GM19455 (cell line): ENCODE results near the gene DYRK3.
"Not testable (repeated sequence)": the region's sequence is repeated elsewhere in the genome, so short reads cannot be mapped to it uniquely, and the experiment has no call there.

ENCODE experiments used
- ATAC-seq: cut with Tn5 transposase; IDR thresholded peaks from one replicate; pipeline ENCODE4 v1.9.1; 2021; ENCODE audit not compliant: unreplicated experiment

Gene DYRK3

GRCh38 chr1:206628916-206629315 lies 6.4 kb upstream of the DYRK3 start:
- no peak for ATAC-seq

DNA sequence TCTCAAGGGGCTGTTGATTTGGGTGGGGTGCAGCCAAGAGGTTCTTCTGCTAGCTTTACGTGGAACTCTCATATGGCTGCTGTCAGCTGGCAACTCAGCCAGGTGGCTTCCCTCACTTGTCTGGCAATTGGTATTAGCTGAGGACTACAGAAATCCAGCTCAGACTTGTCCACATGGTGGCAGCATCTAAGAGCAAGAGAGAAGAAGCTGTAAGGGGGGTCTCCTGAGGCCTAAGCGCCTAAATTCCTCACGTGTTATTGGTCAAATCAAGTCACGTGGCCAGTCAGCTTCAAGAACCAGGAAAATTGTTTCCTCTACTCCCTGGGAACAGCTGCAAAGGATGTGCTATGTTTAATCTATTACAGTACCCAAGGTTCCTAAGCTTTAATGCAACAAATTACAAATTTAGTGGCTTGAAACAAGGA lies 4.2 kb upstream of the DYRK3 start:
- no peak for ATAC-seq

- ATAC-seq, result no peak
These were observed 1.6 kb upstream of the DYRK3 start for GRCh38 chr1:206633708-206634121.

- ATAC-seq, result no peak
These were observed 814 bp upstream of the DYRK3 start for GRCh38 chr1:206634365-206635079.

- ATAC-seq, result no peak
These were observed 626 bp downstream of the DYRK3 start for GRCh38 chr1:206635978-206636345.

GRCh38 chr1:206636671-206637070 lies 1.3 kb downstream of the DYRK3 start:
- no peak for ATAC-seq

GRCh38 chr1:206637605-206638004 lies 2.3 kb downstream of the DYRK3 start:
- ATAC-seq, result no peak

DNA sequence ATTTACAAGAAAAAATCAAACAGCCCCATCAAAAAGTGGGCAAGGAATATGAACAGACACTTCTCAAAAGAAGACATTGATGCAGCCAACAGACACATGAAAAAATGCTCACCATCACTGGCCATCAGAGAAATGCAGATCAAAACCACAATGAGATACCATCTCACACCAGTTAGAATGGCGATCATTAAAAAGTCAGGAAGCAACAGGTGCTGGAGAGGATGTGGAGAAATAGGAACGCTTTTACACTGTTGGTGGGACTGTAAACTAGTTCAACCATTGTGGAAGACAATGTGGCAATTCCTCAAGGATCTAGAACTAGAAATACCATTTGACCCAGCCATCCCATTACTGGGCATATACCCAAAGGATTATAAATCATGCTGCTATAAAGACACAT lies 6.7 kb downstream of the DYRK3 start:
- ATAC-seq, result not testable (repeated sequence)

DNA sequence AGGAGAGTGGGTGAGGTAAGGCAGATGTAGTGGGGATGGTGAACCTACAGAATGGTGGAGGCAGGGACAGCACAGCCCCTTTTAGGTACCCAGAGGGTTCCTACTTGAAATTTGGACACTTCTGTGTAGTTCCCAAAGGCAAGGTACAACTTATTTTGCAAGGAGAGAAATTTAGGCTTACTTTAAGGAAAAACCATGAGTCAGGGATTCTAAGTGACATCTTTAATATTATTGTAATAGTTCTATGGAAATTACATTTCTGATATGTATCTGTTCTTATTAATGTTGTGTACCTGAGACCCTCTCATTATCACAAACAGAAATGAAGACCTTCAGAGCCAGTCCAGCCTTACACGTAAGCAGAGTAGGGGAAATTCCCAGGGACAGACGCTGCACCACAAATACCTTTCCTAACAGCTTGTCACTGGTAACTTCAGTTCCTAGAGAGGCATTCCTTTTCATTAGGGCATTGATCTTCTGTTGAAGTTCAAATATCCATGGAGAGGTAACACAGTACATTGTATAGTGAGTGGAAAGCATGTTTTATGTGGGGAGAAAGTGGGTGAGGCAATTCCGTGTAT lies 7.9 kb downstream of the DYRK3 start:
- no peak for ATAC-seq

DNA sequence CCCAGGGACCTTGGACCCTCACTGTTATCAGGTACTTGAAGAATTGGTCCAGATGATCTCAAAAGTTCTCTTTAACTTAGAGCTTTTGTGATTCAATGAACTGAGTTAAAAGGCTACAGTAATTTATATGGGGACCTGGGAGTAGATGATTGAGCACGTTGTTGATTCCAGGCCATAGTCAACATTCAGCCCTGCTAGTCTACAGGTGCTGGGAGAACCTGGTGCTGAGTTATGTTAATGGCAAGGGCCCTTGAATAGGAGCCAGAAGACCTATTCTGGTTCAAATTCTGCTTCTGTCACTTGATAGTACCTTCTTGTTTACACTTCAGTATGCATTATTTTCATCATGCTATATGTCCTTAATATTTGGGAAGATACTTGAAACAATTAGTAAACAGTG lies 11.2 kb downstream of the DYRK3 start:
- ATAC-seq, result no peak

GRCh38 chr1:206647224-206647623 lies 11.9 kb downstream of the DYRK3 start:
- ATAC-seq, result no peak

GRCh38 chr1:206649261-206649921 lies 14.1 kb downstream of the DYRK3 start:
- ATAC-seq, result no peak

GRCh38 chr1:206651014-206651413 lies 15.7 kb downstream of the DYRK3 start:
- no peak for ATAC-seq

DNA sequence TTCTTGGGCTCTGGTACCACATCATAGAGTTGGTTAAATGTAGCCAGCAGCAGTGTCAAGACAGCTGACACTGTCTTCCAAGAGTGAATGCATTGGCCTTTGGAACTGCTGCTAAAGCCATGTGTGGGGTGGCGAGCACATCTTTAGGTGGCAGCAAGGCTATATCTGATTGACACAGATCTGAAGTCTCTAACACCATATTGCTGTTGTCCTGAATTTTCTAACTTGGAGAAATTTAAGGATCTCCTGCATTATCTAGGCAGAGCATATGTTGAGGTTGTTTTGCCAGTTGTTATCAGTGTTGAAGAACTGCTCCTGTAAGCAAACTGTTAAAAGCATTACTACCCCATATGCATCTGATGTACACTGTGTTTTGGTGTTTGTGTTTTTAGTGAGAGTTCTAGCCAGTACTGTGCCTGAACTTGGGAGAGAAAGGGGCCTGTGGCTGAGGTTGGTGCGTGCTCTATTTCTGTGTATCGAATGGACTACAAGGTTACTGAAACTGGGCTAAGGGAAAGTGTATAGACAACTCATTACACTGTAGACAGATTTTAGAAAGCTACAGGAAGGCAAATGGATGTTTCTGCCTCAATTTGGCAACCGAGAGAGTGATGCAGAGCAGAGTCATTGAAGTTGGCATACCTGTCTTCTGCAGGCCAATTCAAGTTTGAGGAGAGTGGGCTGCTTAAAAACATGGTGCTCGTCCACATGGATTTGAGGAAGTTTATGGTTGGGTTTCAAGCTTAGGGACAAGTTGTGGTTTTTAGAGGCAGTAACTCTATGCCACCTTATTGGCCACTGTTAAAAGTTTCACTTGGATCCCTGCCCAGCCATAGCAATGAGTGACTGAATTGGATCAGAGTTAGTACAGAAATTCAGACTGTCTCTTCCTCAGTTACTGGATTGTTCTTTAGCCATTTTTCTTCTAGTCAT lies 16.9 kb downstream of the DYRK3 start:
- no peak for ATAC-seq

DNA sequence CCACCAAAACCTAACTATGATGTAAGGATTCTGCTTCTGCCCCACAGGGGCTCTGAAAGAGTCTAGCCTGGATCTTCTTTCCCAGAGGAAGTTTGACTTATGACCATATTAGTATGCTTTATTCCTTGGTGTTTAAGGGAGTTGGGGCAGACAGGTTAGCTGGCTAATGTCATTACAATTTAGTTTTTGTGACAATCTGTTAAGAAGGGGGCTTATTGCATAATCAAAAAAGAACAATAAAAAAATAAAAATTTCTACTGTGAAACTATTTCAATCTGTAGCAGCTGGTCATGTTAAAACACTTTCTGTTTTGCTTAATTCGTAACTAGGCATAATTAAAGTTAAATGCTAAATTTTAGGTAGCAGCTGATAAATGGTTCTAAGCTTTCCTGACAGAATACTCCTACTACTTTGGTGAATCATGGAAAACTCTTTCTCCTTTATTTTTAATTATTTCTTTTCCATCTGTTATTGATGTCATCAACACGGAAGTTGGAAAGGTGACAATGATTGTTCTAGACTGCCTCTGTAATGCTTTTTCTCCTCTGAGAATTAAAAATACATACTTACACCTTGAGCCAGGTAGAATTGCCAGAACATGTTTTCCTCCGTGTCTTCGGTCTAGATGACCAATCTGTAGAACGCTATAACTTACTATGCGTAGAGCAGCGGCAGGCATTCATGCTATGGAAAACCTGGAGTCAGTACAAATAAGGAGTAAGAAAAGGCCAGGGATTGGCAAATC lies 18.6 kb downstream of the DYRK3 start:
- ATAC-seq, result no peak

DNA sequence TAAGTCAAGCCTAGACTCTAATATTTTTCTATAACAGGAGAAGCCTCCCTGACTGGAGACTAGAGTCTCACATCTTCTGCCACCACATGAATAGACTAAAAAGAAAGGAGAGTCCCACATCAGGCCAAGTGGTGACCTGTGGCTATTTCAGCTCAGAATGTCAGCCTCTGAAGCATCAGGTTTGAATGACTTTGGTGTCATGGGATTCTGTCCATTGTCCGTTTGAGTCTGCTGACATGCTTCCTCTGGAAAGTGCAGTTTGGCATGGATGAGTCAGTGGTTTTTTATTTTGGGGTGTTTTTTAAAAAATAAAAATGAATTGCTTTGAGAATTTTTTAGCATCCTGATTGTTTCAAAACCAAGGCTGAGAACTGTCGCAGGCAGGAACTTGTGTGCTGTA lies 19.5 kb downstream of the DYRK3 start:
- ATAC-seq, result no peak

- ATAC-seq, result no peak
These were observed 20.1 kb downstream of the DYRK3 start for GRCh38 chr1:206655471-206655882.

DNA sequence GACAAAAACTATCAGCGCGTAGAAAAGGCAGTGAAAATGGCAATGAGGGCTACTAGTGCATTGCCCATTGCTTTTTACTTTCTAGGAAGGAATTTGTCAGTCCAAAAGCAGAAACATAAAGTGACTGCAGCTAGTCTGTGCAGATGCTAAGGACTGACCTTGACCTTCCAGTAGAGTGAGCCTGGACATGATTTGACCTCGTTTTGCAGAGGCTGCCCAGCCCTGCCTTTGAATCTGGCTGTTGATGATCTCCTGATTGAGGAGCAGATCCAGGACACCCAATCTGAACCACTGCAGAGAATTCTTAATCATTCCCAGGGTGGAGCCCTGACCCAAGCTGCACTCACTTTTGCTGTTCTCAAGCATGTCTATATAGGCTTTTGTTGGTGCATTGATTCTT lies 21.6 kb downstream of the DYRK3 start:
- ATAC-seq, result no peak

DNA sequence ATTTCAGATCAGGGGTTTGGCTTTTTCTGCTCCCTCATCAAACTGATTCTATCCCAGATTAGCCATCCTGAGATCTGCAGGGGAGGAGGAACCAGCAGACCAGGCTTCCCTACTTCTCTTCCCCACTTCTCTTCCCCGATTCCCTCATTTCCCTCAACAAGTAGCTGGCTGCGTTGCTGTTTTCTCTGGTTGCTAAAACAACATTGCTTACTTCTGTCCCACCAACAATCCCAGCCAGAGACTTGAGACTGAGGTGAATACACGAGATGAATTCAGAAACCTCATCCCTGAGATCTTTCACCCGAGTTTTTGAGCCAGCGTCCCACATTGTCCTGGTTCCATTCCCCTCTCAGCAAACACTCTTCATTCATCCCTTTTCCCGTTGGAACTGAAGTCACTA lies 22.4 kb downstream of the DYRK3 start:
- ATAC-seq, result no peak

GRCh38 chr1:206658264-206658980 lies 23.1 kb downstream of the DYRK3 start:
- ATAC-seq, result no peak
